Measurements from ENCODE around the gene KRT4.

DNA sequence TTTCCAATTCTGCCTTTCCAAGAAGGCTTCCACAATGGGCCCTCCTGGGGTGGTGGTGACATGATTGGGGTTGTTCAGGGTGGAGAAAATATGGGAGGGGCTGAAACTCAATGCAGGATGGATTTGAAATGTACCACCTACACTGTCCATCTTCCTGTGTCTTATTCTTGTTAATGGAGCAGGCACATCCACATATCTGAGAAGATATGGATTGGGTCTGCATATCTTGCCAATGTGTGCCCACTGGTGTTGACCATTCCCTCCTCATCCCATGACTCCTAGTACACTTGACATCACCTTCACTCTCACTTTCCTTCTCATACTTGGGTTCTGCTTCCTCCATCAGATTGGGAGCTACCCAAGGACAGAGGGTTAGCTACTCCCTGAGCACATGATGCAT is 44.0 kb downstream of the KRT4 start:
- TF ChIP-seq CTCF (IDR thresholded peaks at IDR 0.05) (no peak), EZH2phosphoT487 (IDR thresholded peaks at IDR 0.05) (no peak)

Measured in neural progenitor cell (in vitro differentiated cells).